Myometrial cell (primary cell): ENCODE results near the gene PPM1F. TPM values are rescaled to one million over a fixed set of nuclear protein-coding genes. Genes with fewer than 3 reads are reported as not detected.

Experiments
- total RNA-seq: library from RNA; depleted of rRNA; stranded (reverse); fragments of >200 nt; gene quantifications from 2 replicates; pipeline ENCODE4 v1.2.3, GENCODE V29; 2015

Gene PPM1F, protein sequence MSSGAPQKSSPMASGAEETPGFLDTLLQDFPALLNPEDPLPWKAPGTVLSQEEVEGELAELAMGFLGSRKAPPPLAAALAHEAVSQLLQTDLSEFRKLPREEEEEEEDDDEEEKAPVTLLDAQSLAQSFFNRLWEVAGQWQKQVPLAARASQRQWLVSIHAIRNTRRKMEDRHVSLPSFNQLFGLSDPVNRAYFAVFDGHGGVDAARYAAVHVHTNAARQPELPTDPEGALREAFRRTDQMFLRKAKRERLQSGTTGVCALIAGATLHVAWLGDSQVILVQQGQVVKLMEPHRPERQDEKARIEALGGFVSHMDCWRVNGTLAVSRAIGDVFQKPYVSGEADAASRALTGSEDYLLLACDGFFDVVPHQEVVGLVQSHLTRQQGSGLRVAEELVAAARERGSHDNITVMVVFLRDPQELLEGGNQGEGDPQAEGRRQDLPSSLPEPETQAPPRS
- total RNA-seq: 35.6 and 43.5 TPM in 2 replicates

DNA sequence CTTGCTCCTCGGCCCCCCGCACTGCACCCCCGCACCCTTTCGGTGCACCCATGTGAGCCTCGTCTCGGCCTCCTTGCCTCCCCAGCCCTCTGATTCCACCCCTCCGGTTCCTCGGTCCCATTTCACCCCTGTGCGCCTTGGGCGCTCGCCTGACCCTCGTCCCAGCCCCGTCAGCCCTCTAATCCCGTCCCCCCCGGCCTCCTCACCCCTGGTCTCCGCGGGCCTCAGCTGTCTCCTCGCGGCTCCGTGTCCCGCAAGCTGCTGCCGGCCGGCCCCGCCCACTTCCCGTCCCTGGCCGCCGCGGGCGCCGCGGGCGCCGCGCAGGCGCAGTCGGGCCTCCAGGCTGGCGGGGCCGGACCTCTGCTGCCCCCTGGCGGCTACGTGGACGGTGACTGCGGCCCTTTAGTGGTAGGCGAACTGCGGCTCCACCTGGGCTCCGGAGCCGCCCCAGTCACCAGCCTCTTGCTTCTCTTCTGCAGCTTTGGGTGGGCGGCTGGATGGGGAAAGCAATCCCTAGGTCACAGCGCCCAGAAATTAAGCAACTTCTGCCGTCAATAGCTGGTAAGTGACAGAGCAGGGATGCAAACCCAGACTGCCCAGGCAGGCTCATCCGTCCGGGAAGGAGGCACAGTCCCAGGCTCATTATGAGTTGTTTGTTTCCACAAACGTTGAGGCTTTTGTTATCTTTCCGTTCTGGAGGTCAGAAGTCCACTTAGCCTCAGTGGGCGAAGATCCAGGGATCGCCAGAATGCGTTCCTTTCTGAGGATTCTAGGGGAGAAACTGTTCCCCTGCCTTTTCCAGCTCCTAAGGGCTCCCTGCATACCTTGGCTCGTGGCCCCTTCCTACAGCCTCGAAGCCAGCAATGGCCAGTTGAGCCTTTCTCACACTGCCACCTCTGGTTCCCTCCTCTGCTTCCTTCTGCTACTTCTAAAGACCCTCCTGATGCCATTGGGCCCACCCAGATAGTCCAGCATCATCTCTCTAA lies at the start of gene PPM1F:
Gene PPM1F (minus strand): TSS at position 263 of the 986 bp plus-strand sequence. CDS start 6,800 bp downstream, outside the sequence.

DNA sequence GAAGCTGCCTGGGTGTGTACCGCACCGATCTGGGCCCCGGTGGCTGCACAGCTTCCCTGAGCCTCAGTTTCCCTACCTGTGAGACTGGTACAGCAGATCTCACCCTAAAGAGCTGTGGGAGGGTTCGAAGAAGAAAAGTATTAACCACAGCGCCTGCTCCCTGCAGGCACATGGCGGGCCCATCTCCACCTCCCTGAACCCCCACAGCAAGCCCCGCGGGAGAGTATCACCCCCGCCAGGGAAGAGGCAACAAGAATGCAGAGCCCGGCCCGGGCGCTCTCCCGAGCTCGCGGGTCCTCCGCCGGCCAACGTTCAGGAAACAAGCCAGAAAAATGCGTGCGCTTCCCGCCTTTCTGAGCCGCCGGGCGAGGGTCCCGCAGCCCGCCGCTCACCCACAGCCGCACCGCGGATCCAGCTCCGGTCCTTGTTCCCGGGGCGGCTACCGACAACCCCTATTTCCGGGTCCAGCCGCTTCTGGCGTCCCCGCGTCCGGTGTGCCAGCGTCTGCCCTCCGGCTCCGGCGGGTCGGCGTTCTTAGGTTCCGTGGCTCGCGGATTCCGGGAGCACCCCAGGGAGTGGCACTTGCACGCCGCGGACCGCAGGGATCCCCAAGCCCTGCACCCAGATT lies 29.8 kb upstream of the PPM1F start, which contains the start of gene TOP3B:
Gene TOP3B (minus strand): TSS at position 450 of the 628 bp plus-strand sequence. CDS start 7,078 bp downstream, outside the sequence.

Other genes starting within 250 kb of the PPM1F start
- gene YPEL1, start 217.1 kb downstream of the PPM1F start, total RNA-seq: 0.18 and 0.58 TPM in 2 replicates
- 32.3 and 35.6 TPM in 2 replicates for gene MAPK1, start 85.2 kb downstream of the PPM1F start, total RNA-seq
- gene TOP3B, start 29.9 kb upstream of the PPM1F start, total RNA-seq: 25.9 and 26.4 TPM in 2 replicates